Islet precursor cell (in vitro differentiated cells): ENCODE results near the gene CST6.
"Not testable (repeated sequence)": the region's sequence is repeated elsewhere in the genome, so short reads cannot be mapped to it uniquely, and the experiment has no call there.

ENCODE experiments used
- DNase-seq: peaks from one replicate; pipeline ENCODE4 v3.0.0-alpha.2; 2018

The CST6 gene

GRCh38 chr11:66015936-66016792 lies 4.4 kb downstream of the CST6 start:
- DNase-seq = no peak

GRCh38 chr11:66016793-66017177 lies 5.0 kb downstream of the CST6 start:
- DNase-seq = no peak

- DNase-seq = no peak
Observed at GRCh38 chr11:66017321-66017720, 5.5 kb downstream of the CST6 start.

GRCh38 chr11:66020212-66020611 lies 8.4 kb downstream of the CST6 start:
- DNase-seq = no peak

GRCh38 chr11:66020618-66021357 lies 9.0 kb downstream of the CST6 start:
- peak; percentile 84 for DNase-seq

GRCh38 chr11:66022401-66023185 lies 10.8 kb downstream of the CST6 start:
- DNase-seq = peak; percentile 85

- DNase-seq = not testable (repeated sequence)
Observed at GRCh38 chr11:66023186-66023440, 11.3 kb downstream of the CST6 start.

- DNase-seq = no peak
Observed at GRCh38 chr11:66026017-66026529, 14.3 kb downstream of the CST6 start, which contains the start of gene CATSPER1. Gene CATSPER1, minus strand, starts transcription at chr11:66026479. Its CDS starts 100 bp downstream, at chr11:66026379.

- DNase-seq = no peak
Observed at GRCh38 chr11:66032957-66033735, 21.3 kb downstream of the CST6 start.

GRCh38 chr11:66035653-66036333 lies 24.0 kb downstream of the CST6 start:
- DNase-seq = no peak

GRCh38 chr11:66036334-66036710 lies 24.5 kb downstream of the CST6 start:
- no peak for DNase-seq

- DNase-seq = no peak
Observed at GRCh38 chr11:66037327-66037726, 25.5 kb downstream of the CST6 start.

- DNase-seq = no peak
Observed at GRCh38 chr11:66039765-66040164, 28.0 kb downstream of the CST6 start.

- no peak for DNase-seq
Observed at GRCh38 chr11:66042227-66042995, 30.6 kb downstream of the CST6 start.

- DNase-seq = no peak
Observed at GRCh38 chr11:66042996-66043906, 31.4 kb downstream of the CST6 start.

GRCh38 chr11:66044757-66045156 lies 32.9 kb downstream of the CST6 start:
- DNase-seq = no peak

GRCh38 chr11:66045177-66045639 lies 33.4 kb downstream of the CST6 start:
- DNase-seq = peak; percentile 91

- no peak for DNase-seq
Observed at GRCh38 chr11:66046901-66047300, 35.1 kb downstream of the CST6 start.

- no peak for DNase-seq
Observed at GRCh38 chr11:66047541-66048365, 35.9 kb downstream of the CST6 start.
